DND-41 (cell line): ENCODE measurements around the gene PCIF1.

Experiments
- ATAC-seq: fragments of 200-7000 bp; cut with Tn5 transposase; 3 replicates; pipeline ENCODE4 v1.9.1; 2021; ENCODE audit warnings: low read depth; ENCODE audit not compliant: insufficient read depth
- DNase-seq: peaks from one replicate; pipeline ENCODE4 v3.0.0-alpha.2; 2020
- H2AFZ ChIP-seq: 2 replicates; pipeline ENCODE4 v1.6.0; 2012; ENCODE audit warnings: low read depth, low read length
- H3K27ac ChIP-seq: 2 replicates; pipeline ENCODE4 v1.5.1; 2012; ENCODE audit warnings: low read length, inconsistent platforms
- H3K27me3 ChIP-seq: fragments of 200-600 bp; sonication (generic); 2 replicates; pipeline ENCODE4 v1.6.0; 2012; ENCODE audit warnings: low read length, mild to moderate bottlenecking, inconsistent platforms; ENCODE audit not compliant: insufficient read depth, poor library complexity
- H3K36me3 ChIP-seq: 2 replicates; pipeline ENCODE4 v1.5.1; 2012; ENCODE audit warnings: low read length, inconsistent platforms; ENCODE audit not compliant: insufficient read depth
- H3K4me1 ChIP-seq: 2 replicates; pipeline ENCODE4 v1.5.1; 2012; ENCODE audit warnings: mild to moderate bottlenecking, low read length; ENCODE audit not compliant: insufficient read depth
- H3K4me2 ChIP-seq: 2 replicates; pipeline ENCODE4 v1.6.0; 2012; ENCODE audit warnings: mild to moderate bottlenecking, moderate library complexity, low read length, inconsistent platforms; ENCODE audit not compliant: insufficient read depth
- H3K4me3 ChIP-seq, 2 experiments: fragments of 200-600 bp in 1 of 2; shearing (Covaris generic) in 1 of 2; 2 replicates each; pipeline ENCODE4 v1.5.1; 2012 to 2016; ENCODE audit warnings: inconsistent platforms in 2 of 2, low read length in 2 of 2, mild to moderate bottlenecking in 2 of 2, low read depth in 1 of 2, moderate library complexity in 1 of 2
- H3K79me2 ChIP-seq: 2 replicates; pipeline ENCODE4 v1.6.0; 2012; ENCODE audit warnings: low read length, inconsistent platforms; ENCODE audit not compliant: insufficient read depth
- H3K9ac ChIP-seq: 2 replicates; pipeline ENCODE4 v1.6.0; 2012; ENCODE audit warnings: low read depth, mild to moderate bottlenecking, inconsistent platforms, low read length, moderate library complexity
- H3K9me3 ChIP-seq: 2 replicates; pipeline ENCODE4 v1.5.1; 2012; ENCODE audit warnings: low read length, moderate library complexity, mild to moderate bottlenecking, inconsistent platforms; ENCODE audit not compliant: insufficient read depth, severe bottlenecking
- H4K20me1 ChIP-seq: 2 replicates; pipeline ENCODE4 v1.6.0; 2012; ENCODE audit warnings: low read length; ENCODE audit not compliant: insufficient read depth
- EZH2 ChIP-seq: IDR thresholded peaks from 3 replicates; pipeline ENCODE4 v1.6.1; 2012; ENCODE audit warnings: borderline replicate concordance, low read depth, mild to moderate bottlenecking, moderate library complexity, low read length, inconsistent platforms; ENCODE audit not compliant: severe bottlenecking
- TF ChIP-seq, protein P1 (sequence below): IDR thresholded peaks from 2 replicates; pipeline ENCODE4 v1.5.1; 2012; ENCODE audit warnings: borderline replicate concordance, low read length, moderate library complexity, mild to moderate bottlenecking; ENCODE audit not compliant: poor library complexity, severe bottlenecking; ENCODE audit errors: extremely low read depth

Gene PCIF1

DNA sequence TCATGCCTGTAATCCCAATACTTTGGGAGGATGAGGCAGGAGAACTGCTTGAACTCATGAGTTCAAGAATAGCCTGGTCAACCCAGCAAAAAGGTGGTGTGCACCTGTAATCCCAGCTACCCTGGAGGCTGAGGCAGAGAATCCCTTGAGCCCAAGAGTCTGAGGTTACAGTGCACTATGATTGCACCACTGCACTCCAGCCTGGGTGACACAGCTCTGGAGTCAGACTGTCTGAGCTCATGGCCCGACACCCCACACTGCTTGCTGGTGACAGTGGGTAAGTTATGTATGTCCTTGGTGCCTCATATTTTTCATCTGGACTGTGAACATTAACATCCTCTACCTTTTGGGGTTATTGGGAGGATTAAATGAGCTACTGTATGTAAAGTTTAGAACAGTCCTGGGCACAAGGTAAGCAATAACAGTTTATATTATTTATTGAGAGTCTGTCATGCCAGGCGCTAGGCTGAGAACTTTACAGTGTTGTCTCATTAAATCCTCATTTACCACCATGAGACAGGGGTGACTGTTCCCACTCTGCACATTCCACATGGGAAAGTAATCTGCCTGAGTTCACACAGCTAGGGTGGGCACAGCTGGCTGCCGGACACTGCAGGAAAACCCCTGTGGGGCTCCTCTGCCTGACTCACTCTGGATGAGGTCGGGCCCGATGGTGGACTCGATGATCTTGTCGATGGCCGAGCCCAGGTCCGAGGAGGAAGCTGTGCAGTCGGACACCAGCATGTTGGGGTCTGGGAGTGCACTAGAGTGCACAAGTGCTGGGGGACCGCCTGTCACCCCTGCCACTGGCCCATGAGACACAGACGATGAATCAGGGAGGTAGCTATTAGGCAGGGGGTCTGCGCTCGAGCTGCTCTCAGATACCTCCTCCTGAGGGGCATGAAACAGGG, 34.6 kb downstream of the PCIF1 start:
- H2AFZ ChIP-seq = no peak overlapping the region
- H3K4me3 ChIP-seq = 0 out of 4 replicates have a peak overlapping the region, but pooled peaks of 1 of the 2 experiments have one; percentile 88
- H3K27me3 ChIP-seq = no peaks in the 10 kb centered on the region
- TF ChIP-seq, protein P1, sequence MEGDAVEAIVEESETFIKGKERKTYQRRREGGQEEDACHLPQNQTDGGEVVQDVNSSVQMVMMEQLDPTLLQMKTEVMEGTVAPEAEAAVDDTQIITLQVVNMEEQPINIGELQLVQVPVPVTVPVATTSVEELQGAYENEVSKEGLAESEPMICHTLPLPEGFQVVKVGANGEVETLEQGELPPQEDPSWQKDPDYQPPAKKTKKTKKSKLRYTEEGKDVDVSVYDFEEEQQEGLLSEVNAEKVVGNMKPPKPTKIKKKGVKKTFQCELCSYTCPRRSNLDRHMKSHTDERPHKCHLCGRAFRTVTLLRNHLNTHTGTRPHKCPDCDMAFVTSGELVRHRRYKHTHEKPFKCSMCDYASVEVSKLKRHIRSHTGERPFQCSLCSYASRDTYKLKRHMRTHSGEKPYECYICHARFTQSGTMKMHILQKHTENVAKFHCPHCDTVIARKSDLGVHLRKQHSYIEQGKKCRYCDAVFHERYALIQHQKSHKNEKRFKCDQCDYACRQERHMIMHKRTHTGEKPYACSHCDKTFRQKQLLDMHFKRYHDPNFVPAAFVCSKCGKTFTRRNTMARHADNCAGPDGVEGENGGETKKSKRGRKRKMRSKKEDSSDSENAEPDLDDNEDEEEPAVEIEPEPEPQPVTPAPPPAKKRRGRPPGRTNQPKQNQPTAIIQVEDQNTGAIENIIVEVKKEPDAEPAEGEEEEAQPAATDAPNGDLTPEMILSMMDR = no peak
- TF ChIP-seq EZH2 = no peak
- 0 out of 2 replicates have a peak overlapping the region, but pooled peaks have one; percentile 18 for H3K27ac ChIP-seq
- peak overlapping the region; percentile 82 for H3K9ac ChIP-seq
- peaks cover 5% of the 10 kb centered on the region for H4K20me1 ChIP-seq
- peaks cover 35% of the 10 kb centered on the region for H3K4me1 ChIP-seq
- H3K79me2 ChIP-seq = peaks cover 33% of the 10 kb centered on the region
- ATAC-seq = no peak
- no peaks in the 10 kb centered on the region for H3K9me3 ChIP-seq
- H3K4me2 ChIP-seq = peak overlapping the region; percentile 90
- no peak for DNase-seq
- peaks cover 58% of the 10 kb centered on the region for H3K36me3 ChIP-seq

DNA sequence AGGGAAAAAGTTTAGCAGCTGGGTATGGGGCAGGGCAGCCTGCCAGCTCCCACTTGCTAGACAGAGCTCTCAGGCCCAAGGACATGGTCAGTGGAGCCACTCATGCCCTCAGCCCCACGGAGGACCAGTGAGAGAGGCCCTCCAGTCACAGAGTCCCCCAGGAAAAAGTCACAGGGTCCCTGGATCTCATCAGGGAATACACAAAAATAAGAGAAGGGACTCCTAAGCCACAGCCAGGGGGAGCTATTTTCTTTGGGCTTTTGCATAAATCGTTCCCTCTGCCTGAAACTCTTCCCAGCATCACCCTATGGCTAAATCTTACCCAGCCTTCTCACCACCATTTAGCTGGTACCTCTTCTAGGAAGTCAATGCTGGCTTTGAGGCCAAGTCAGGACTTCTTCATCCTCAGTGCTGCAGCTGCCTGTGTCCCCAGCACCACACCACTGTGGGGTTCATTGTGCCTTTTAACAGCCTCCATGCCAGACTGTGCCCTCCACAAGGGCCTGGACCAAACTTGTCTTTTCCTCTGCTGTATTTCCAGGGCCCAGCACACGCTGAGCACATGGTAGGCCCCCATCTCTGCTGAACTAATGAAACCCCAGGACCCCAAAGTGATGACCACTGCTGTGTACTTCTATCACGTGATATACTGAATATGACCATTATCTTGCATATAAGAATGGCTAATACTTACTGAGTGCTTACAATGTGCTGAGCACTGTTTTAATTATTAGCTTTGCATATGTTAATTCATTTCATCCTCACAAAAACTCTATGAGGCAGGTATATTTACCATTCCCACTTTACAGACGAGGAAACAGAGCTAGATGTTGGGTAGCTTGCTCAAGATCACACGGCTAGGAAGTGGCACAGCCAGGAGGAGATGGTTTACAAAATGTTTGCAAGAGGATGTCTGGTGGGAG, 35.5 kb downstream of the PCIF1 start:
- Histone ChIP-seq H3K9me3 (no peaks in the 10 kb centered on the region), H2AFZ (no peak overlapping the region), H3K36me3 (peaks cover 50% of the 10 kb centered on the region), H3K4me2 (peak overlapping the region; percentile 90), H4K20me1 (peaks cover 5% of the 10 kb centered on the region), H3K27me3 (no peaks in the 10 kb centered on the region), H3K79me2 (peaks cover 33% of the 10 kb centered on the region), H3K9ac (peak overlapping the region; percentile 82), H3K4me3 (peak overlapping the region in 1 of 2 experiments; percentile 88; a peak in 3 of 4 replicates), H3K4me1 (peaks cover 35% of the 10 kb centered on the region), H3K27ac (peak overlapping the region; percentile 100)
- ATAC-seq (no peak), DNase-seq (peak; percentile 39)
- TF ChIP-seq, protein P1 = peak; percentile 71
- TF ChIP-seq EZH2 = no peak

DNA sequence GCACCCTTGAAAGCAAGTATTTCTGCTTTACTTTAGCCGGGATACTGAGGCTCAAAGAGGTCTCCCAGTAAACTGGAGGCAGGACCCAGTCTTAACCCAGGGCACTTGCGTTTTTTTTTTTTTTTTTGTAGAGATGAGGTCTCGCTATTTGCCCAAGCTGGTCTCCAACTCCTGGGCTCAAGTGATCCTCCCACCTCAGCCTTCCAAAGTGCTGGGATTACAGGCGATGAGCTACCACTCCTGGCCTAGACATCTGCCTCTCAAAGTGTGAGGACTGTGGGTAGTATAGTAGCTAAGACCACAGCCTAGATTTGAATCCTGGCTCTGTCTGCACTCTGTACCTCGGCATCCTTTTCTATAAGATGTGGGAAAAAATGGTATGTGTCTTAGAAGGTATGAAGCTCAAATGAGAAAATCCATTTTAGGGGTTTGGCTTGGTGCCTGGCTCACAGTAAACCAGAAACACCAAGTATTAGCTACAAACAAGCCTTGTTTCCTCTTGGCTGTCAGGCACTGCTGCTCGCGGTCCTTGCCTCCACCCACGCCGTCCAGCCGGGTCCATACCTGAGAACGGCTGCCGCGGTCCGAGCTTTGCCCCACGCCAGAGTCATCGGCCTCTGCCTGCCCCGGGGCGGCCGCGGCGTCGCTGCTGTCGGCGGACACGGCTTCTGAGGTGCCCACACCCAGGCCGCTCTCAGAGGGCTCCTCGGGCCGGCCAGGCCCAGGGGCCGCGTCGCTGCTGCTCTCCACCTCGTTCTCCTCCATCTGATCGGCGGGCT, 36.4 kb downstream of the PCIF1 start:
- Histone ChIP-seq H3K9ac (peak overlapping the region; percentile 82), H3K36me3 (peaks cover 41% of the 10 kb centered on the region), H3K4me2 (peak overlapping the region; percentile 90), H3K4me3 (peak overlapping the region; percentile 49 to 88), H3K4me1 (peaks cover 35% of the 10 kb centered on the region), H2AFZ (no peak overlapping the region), H3K27ac (peak overlapping the region; percentile 100), H3K27me3 (no peaks in the 10 kb centered on the region), H3K9me3 (no peaks in the 10 kb centered on the region), H3K79me2 (peaks cover 33% of the 10 kb centered on the region), H4K20me1 (peaks cover 5% of the 10 kb centered on the region)
- TF ChIP-seq, protein P1 = no peak
- ATAC-seq (no peak), DNase-seq (no peak)
